RWPE1 (cell line): ENCODE measurements around the gene ZNF491.

ENCODE experiments used
- CTCF ChIA-PET: fragments of 350-600 bp; sonication (Branson Sonifier 250); formaldehyde crosslinking; extraction: SDS; loops from one replicate; lab custom pipeline; 2021; lab: Yijun Ruan, JAX
- POLR2A ChIA-PET: fragments of 400-600 bp; formaldehyde crosslinking; extraction: SDS; loops from one replicate; lab custom pipeline; 2020; ENCODE audit warnings: antibody characterized with exemption; ENCODE audit not compliant: low non-redundant PET; lab: Yijun Ruan, JAX
- DNase-seq: peaks from one replicate; pipeline ENCODE4 v3.0.0; 2012; ENCODE audit warnings: low spot score
- H3K27ac ChIP-seq: fragments of 450-650 bp; 2 replicates; pipeline ENCODE4 v1.5.1; 2017
- TF ChIP-seq, protein P1 (sequence below): fragments of 450-650 bp; conservative IDR thresholded peaks from 2 replicates; pipeline ENCODE4 v1.5.1; 2017; ENCODE audit warnings: low read depth, mild to moderate bottlenecking

Gene ZNF491

DNA sequence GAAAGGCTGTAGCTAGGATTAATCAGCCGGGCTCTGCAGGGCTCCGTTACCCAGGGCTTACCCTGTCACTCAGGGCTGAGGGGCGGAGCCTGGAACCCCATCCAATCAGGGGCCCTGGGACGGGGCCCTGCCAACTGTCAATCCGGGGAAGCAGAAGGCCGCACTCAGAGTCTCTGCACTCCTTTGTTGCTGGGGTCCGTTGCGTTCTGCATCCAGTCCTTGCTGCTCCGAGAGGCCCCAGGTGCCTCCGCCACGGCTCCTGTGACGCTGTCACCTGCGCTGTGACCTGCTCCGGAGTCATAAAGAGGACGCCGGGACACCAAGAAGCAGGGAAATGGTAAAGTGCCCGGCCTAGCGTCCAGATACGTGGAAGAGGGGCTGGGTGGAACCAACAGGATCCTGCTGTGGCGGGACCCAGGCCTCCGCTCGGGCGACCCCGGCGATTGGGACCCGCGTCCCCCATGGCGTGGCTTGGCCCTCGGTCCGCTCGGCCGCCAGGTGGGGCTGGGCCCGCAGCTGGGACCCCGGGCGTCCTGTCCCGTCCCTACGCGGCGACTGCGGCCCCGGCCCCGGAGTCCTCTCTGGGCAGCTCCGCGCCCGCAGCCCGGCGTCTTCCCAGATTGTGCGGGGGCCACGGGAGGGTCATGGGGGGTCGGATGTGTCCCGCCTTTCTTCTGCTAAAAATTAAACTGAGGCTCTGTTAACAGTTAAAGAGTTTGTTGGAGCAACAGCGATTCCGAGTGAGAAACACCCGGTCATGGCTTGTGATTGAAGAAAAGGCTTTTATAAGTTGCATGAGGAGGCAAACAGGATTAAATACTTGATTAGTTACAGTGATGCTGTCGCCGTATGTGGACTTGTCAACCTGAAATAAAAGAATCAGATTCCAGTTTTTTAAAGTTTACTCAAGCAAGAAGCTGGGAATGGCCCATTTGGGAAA is at the start of gene ZNF491:
Gene ZNF491, plus strand, starts transcription at position 133 of the 940 bp plus-strand sequence. CDS start 7,431 bp downstream, outside the sequence.
- ChIA-PET CTCF (interaction anchor here (0.6 to 2.7 kb wide), 10 partner anchors 11 to 822 kb away, joined by 3 to 28 read pairs (median 6); partner anchors contain the start of genes ZNF440 and ZNF844), POLR2A (no interaction called here)
- DNase-seq = peak; percentile 97
- TF ChIP-seq, protein P1, sequence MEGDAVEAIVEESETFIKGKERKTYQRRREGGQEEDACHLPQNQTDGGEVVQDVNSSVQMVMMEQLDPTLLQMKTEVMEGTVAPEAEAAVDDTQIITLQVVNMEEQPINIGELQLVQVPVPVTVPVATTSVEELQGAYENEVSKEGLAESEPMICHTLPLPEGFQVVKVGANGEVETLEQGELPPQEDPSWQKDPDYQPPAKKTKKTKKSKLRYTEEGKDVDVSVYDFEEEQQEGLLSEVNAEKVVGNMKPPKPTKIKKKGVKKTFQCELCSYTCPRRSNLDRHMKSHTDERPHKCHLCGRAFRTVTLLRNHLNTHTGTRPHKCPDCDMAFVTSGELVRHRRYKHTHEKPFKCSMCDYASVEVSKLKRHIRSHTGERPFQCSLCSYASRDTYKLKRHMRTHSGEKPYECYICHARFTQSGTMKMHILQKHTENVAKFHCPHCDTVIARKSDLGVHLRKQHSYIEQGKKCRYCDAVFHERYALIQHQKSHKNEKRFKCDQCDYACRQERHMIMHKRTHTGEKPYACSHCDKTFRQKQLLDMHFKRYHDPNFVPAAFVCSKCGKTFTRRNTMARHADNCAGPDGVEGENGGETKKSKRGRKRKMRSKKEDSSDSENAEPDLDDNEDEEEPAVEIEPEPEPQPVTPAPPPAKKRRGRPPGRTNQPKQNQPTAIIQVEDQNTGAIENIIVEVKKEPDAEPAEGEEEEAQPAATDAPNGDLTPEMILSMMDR = 0 out of 2 replicates have a peak, but pooled peaks have one; percentile 20
- H3K27ac ChIP-seq = peak within 1 kb of the TSS; percentile 67

DNA sequence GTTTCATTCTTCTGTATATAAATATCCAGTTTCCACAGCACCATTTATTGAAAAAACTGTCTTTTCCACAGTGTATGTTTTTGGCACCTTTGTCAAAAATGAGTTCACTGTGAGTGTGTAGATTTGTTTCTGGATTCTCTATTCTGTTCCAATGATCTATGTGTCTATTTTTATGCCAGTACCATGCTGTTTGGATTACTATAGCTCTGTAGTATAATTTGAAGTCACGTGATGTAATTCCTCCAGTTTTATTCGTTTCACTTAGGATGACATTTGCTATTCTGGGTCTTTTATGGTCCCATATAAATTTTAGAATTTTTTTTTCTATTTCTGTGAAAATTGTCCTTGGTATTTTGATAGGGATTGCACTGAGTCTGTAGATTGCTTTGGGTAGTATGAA is 48.6 kb upstream of the ZNF491 start:
- no peak overlapping the region for H3K27ac ChIP-seq
- TF ChIP-seq, protein P1 = no peak
- CTCF ChIA-PET = interaction anchor here (0.5 kb wide), 1 partner anchor 316 kb away, joined by 3 read pairs; no protein-coding TSS in a partner anchor
- DNase-seq = no peak
- POLR2A ChIA-PET = no interaction called here

DNA sequence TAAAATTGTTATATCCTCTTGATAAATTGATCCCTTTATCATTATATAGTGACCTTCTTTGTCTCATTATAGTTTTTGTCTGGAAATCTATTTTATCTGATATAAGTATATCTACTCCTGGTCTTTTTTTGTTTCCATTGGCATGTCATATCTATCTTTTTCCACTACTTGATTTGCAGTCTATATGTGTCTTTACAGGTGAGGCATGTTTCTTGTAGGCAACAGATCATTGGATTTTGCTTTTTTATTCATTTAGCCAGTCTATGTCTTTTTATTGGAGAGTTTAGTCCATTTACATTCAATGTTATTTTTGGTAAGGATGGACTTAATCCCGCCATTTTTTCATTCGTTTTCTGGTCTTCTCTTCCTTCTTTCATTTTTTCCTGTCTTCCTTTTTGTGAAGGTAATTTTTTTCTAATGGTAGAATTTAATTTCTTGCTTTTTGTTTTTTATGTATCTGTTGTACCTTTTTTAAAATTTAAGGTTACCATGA is 46.0 kb upstream of the ZNF491 start:
- TF ChIP-seq, protein P1 = no peak
- ChIA-PET CTCF (no interaction called here), POLR2A (no interaction called here)
- no peak overlapping the region for H3K27ac ChIP-seq
- no peak for DNase-seq

DNA sequence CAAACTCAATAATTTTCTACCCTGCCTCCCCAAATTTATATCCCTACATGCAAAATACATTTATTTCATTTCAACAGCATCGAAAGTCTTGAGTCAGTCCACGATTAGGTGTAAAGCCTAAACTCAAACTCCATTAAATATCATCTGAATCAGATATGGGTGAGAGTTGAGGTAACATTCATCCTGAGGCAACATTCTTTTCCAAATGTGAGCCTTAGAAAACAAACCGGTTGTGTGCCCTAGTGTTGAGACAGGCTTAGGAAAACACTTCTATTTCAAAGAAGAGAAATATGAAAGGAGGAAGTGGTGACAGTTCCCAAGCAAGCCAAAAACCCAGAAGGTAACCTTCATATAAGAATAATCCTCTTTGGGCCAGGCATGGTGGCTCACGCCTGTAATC is 43.7 kb upstream of the ZNF491 start:
- no peak for DNase-seq
- TF ChIP-seq, protein P1 = no peak
- ChIA-PET POLR2A (no interaction called here), CTCF (no interaction called here)
- H3K27ac ChIP-seq = no peak overlapping the region

DNA sequence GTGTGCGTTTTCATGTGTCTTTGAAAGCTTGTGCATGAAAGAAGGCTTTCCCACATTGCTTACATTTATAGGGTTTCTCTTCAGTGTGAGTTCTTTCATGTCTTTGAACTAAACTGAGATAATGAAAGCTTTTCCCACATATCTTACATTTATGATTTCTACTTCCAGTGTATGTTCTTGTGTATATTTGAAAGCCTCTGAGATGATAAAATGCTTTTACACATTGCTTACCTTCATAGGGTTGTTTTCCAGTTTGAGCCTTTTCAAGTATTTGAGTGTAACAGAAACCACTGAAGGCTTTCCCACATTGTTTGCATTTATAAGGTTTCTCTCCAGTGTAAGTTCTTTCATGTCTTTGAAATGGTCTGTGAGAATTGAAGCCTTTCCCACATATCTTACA is 41.4 kb upstream of the ZNF491 start:
- no peak overlapping the region for H3K27ac ChIP-seq
- ChIA-PET CTCF (no interaction called here), POLR2A (no interaction called here)
- DNase-seq = no peak
- TF ChIP-seq, protein P1 = no peak

DNA sequence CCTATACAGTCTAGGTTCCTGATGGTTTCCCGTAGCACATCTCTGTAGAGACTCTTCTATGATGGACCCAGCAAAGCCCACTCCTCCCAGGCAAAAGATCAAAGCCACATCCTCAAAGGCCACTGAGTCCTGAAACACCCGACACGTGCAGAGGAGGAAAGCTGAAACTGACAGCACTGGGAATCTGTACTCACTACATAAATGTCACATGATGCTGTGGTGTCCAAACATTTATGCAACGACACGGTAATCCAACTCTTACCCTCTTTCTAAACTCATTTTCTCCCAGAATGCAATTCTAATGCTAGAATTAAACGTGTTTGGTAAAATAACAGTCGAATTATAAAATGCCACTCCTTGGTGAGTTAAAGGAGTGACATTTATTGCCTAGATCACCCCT is 38.5 kb upstream of the ZNF491 start:
- CTCF ChIA-PET = no interaction called here
- H3K27ac ChIP-seq = no peak overlapping the region
- TF ChIP-seq, protein P1 = no peak

More for the DNA sequence above, 38.5 kb upstream of the ZNF491 start:
- DNase-seq = no peak
- POLR2A ChIA-PET = no interaction called here
